Neural progenitor cell (in vitro differentiated cells): Measurements from ENCODE around the gene PRKCE. TPM values are rescaled to one million over a fixed set of nuclear protein-coding genes. Genes with fewer than 3 reads are reported as not detected.
A peak's percentile ranks its signal among the peaks of the same experiment; 100 is the strongest.

ENCODE experiments used
- DNase-seq: peaks from one replicate; pipeline ENCODE4 v3.0.0-alpha.2; 2016; ENCODE audit warnings: low spot score
- H2AFZ ChIP-seq: fragments of 200-600 bp; sonication (generic); replicated peaks from 2 replicates; pipeline ENCODE4 v1.6.1; 2016; ENCODE audit warnings: antibody characterized with exemption
- H3F3A ChIP-seq: fragments of 200-600 bp; sonication (generic); 2 replicates; pipeline ENCODE4 v1.6.1; 2016; ENCODE audit warnings: antibody characterized with exemption, low read depth
- H3K27ac ChIP-seq: fragments of 200-600 bp; sonication (generic); 2 replicates; pipeline ENCODE4 v1.5.1; 2016; ENCODE audit warnings: mild to moderate bottlenecking
- H3K27me3 ChIP-seq: fragments of 200-600 bp; sonication (generic); 2 replicates; pipeline ENCODE4 v1.6.1; 2016; ENCODE audit warnings: mild to moderate bottlenecking, moderate library complexity
- H3K36me3 ChIP-seq: fragments of 200-600 bp; sonication (generic); 2 replicates; pipeline ENCODE4 v1.5.1; 2016
- H3K4me1 ChIP-seq: fragments of 200-600 bp; sonication (generic); 2 replicates; pipeline ENCODE4 v1.6.1; 2016; ENCODE audit warnings: mixed run types
- H3K4me2 ChIP-seq: fragments of 200-600 bp; sonication (generic); 2 replicates; pipeline ENCODE4 v1.6.1; 2016
- H3K4me3 ChIP-seq: fragments of 200-600 bp; sonication (generic); 2 replicates; pipeline ENCODE4 v1.5.1; 2016
- H3K79me2 ChIP-seq: fragments of 200-600 bp; sonication (generic); 2 replicates; pipeline ENCODE4 v1.6.1; 2016; ENCODE audit warnings: low read depth
- H3K9ac ChIP-seq: fragments of 200-600 bp; sonication (generic); 2 replicates; pipeline ENCODE4 v1.6.1; 2016
- H3K9me3 ChIP-seq: fragments of 200-600 bp; sonication (generic); 2 replicates; pipeline ENCODE4 v1.5.1; 2016; ENCODE audit warnings: low read depth
- H4K20me1 ChIP-seq: fragments of 200-600 bp; sonication (generic); 2 replicates; pipeline ENCODE4 v1.6.1; 2016; ENCODE audit warnings: low read depth
- H3K27ac Mint-ChIP-seq: 3 replicates; pipeline ENCODE4 v1.8.0; 2021; ENCODE audit warnings: mixed read lengths
- H3K27me3 Mint-ChIP-seq: 2 replicates; pipeline ENCODE4 v1.8.0; 2022; ENCODE audit warnings: low read depth, mild to moderate bottlenecking, inconsistent platforms, moderate library complexity, mixed read lengths; ENCODE audit not compliant: insufficient read depth
- H3K36me3 Mint-ChIP-seq: 3 replicates; pipeline ENCODE4 v1.8.0; 2021; ENCODE audit warnings: mixed read lengths
- H3K4me1 Mint-ChIP-seq: 3 replicates; pipeline ENCODE4 v1.8.0; 2021; ENCODE audit warnings: mixed read lengths
- H3K4me3 Mint-ChIP-seq: 3 replicates; pipeline ENCODE4 v1.8.0; 2021; ENCODE audit warnings: mild to moderate bottlenecking, moderate library complexity, mixed read lengths
- H3K9me3 Mint-ChIP-seq: 3 replicates; pipeline ENCODE4 v1.8.0; 2020; ENCODE audit warnings: mixed read lengths
- EZH2 ChIP-seq: fragments of 200-600 bp; sonication (generic); IDR thresholded peaks from 2 replicates; pipeline ENCODE4 v1.6.1; 2017; ENCODE audit warnings: antibody characterized with exemption, mild to moderate bottlenecking, moderate library complexity
- EZH2phosphoT487 ChIP-seq: fragments of 200-600 bp; sonication (generic); IDR thresholded peaks from 2 replicates; pipeline ENCODE4 v1.6.1; 2017; ENCODE audit warnings: antibody characterized with exemption
- total RNA-seq: library from RNA; depleted of rRNA; stranded (reverse); fragments of >200 nt; gene quantifications from 2 replicates; pipeline ENCODE4 v1.2.3, GENCODE V29; 2015; ENCODE audit warnings: low replicate concordance
- TF ChIP-seq, protein P1 (sequence below): fragments of 200-600 bp; sonication (generic); IDR thresholded peaks from 2 replicates; pipeline ENCODE4 v1.5.1; 2017; ENCODE audit warnings: antibody characterized with exemption, mild to moderate bottlenecking

The PRKCE gene
- total RNA-seq, 1 donor from 2014 or later = 4.1 TPM

DNA sequence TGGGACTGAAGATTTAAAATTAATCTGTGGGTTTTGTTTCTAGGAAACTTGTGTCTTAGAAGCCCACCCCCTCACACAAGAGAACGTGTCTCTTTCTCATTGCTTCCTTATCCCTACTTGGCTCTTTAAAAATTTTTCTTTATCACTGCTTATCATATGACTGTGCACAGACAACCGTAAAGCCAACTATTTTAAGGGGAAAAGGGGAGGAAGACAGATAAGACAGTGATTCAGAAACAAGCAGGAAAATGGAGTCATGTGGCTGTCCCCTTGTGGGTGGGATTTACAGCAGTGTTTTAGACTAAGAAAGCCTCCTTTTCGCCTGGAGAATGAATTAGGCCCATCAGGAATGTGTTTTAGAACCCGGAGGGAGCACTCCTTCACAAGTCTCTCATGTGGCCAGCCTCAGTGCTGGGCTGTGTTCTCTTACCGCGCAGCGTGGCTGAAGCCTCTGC, 17.6 kb downstream of the PRKCE start:
- H3K4me1 ChIP-seq = no peaks in the 10 kb centered on the region
- peak; percentile 10 for DNase-seq
- H3K79me2 ChIP-seq = no peaks in the 10 kb centered on the region
- no peak overlapping the region for H3K27ac ChIP-seq
- no peaks in the 10 kb centered on the region for H3K36me3 ChIP-seq
- no peaks in the 10 kb centered on the region for H3K9me3 ChIP-seq
- no peak overlapping the region for H3K4me3 ChIP-seq
- no peak overlapping the region for H3K4me2 ChIP-seq
- H3K27me3 Mint-ChIP-seq = peaks cover 2% of the 10 kb centered on the region
- H3K27me3 ChIP-seq = no peaks in the 10 kb centered on the region
- no peaks in the 10 kb centered on the region for H4K20me1 ChIP-seq
- H3K4me3 Mint-ChIP-seq = no peak overlapping the region
- no peaks in the 10 kb centered on the region for H3K36me3 Mint-ChIP-seq
- H2AFZ ChIP-seq = peak overlapping the region; percentile 4
- H3K9ac ChIP-seq = no peak overlapping the region
- H3K9me3 Mint-ChIP-seq = no peaks in the 10 kb centered on the region
- peaks cover 3% of the 10 kb centered on the region for H3K4me1 Mint-ChIP-seq
- no peaks in the 10 kb centered on the region for H3F3A ChIP-seq
- no peak for TF ChIP-seq EZH2phosphoT487
- TF ChIP-seq EZH2 = no peak
- TF ChIP-seq, protein P1, sequence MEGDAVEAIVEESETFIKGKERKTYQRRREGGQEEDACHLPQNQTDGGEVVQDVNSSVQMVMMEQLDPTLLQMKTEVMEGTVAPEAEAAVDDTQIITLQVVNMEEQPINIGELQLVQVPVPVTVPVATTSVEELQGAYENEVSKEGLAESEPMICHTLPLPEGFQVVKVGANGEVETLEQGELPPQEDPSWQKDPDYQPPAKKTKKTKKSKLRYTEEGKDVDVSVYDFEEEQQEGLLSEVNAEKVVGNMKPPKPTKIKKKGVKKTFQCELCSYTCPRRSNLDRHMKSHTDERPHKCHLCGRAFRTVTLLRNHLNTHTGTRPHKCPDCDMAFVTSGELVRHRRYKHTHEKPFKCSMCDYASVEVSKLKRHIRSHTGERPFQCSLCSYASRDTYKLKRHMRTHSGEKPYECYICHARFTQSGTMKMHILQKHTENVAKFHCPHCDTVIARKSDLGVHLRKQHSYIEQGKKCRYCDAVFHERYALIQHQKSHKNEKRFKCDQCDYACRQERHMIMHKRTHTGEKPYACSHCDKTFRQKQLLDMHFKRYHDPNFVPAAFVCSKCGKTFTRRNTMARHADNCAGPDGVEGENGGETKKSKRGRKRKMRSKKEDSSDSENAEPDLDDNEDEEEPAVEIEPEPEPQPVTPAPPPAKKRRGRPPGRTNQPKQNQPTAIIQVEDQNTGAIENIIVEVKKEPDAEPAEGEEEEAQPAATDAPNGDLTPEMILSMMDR = no peak
- H3K27ac Mint-ChIP-seq = peak overlapping the region; percentile 21

- H3F3A ChIP-seq = no peaks in the 10 kb centered on the region
- H3K27ac Mint-ChIP-seq = no peak overlapping the region
- H3K27ac ChIP-seq = no peak overlapping the region
- no peak overlapping the region for H3K4me3 ChIP-seq
- no peaks in the 10 kb centered on the region for H3K9me3 Mint-ChIP-seq
- H3K79me2 ChIP-seq = no peaks in the 10 kb centered on the region
- TF ChIP-seq EZH2phosphoT487 (no peak), EZH2 (no peak)
- TF ChIP-seq, protein P1 = no peak
- no peaks in the 10 kb centered on the region for H3K36me3 ChIP-seq
- H4K20me1 ChIP-seq = no peaks in the 10 kb centered on the region
- no peaks in the 10 kb centered on the region for H3K36me3 Mint-ChIP-seq
- H3K9me3 ChIP-seq = no peaks in the 10 kb centered on the region
- peaks cover 2% of the 10 kb centered on the region for H3K27me3 Mint-ChIP-seq
- H2AFZ ChIP-seq = no peak overlapping the region
- H3K4me1 Mint-ChIP-seq = peaks cover 11% of the 10 kb centered on the region
- H3K27me3 ChIP-seq = no peaks in the 10 kb centered on the region
- H3K4me3 Mint-ChIP-seq = no peak overlapping the region
- H3K4me2 ChIP-seq = no peak overlapping the region
- no peak for DNase-seq
- no peak overlapping the region for H3K9ac ChIP-seq
- no peaks in the 10 kb centered on the region for H3K4me1 ChIP-seq
These were observed 19.2 kb downstream of the PRKCE start for GRCh38 chr2:45670646-45671045.

DNA sequence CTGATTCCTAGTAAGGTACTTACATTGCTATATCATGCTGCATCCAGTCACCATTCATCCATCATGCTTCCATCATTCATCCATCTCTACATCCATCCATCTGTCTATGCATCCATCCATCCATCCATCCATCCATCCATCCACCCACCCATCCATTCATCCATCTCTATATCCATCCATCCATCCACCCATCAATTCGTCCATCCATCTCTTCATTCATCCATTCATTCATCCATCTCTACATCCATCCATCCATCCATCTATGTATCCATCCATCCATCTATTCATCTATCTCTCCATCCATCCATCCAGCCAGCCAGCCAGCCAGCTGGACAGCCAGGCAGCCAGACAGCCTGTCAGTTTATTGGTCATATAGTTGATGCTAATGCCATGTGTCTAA, 20.7 kb downstream of the PRKCE start:
- H3K27me3 ChIP-seq = no peaks in the 10 kb centered on the region

More for the DNA sequence above, 20.7 kb downstream of the PRKCE start:
- Mint-ChIP-seq H3K27ac (no peak overlapping the region), H3K4me1 (peaks cover 11% of the 10 kb centered on the region), H3K27me3 (peaks cover 2% of the 10 kb centered on the region), H3K9me3 (no peaks in the 10 kb centered on the region), H3K4me3 (no peak overlapping the region), H3K36me3 (no peaks in the 10 kb centered on the region)
- H2AFZ ChIP-seq = no peak overlapping the region
- H3K4me3 ChIP-seq = no peak overlapping the region
- H3K9ac ChIP-seq = no peak overlapping the region
- H3K79me2 ChIP-seq = no peaks in the 10 kb centered on the region
- no peak overlapping the region for H3K4me2 ChIP-seq
- H3F3A ChIP-seq = no peaks in the 10 kb centered on the region
- H3K27ac ChIP-seq = no peak overlapping the region
- no peaks in the 10 kb centered on the region for H3K4me1 ChIP-seq
- no peaks in the 10 kb centered on the region for H3K36me3 ChIP-seq
- H4K20me1 ChIP-seq = no peaks in the 10 kb centered on the region
- H3K9me3 ChIP-seq = no peaks in the 10 kb centered on the region
- no peak for DNase-seq
- no peak for TF ChIP-seq EZH2phosphoT487
- no peak for TF ChIP-seq EZH2
- TF ChIP-seq, protein P1 = no peak
